ENCODE results near the gene LYL1.

Gene LYL1

GRCh38 chr19:13091400-13092157 lies 11.1 kb downstream of the LYL1 start:
- DNase-seq = no peak

DNA sequence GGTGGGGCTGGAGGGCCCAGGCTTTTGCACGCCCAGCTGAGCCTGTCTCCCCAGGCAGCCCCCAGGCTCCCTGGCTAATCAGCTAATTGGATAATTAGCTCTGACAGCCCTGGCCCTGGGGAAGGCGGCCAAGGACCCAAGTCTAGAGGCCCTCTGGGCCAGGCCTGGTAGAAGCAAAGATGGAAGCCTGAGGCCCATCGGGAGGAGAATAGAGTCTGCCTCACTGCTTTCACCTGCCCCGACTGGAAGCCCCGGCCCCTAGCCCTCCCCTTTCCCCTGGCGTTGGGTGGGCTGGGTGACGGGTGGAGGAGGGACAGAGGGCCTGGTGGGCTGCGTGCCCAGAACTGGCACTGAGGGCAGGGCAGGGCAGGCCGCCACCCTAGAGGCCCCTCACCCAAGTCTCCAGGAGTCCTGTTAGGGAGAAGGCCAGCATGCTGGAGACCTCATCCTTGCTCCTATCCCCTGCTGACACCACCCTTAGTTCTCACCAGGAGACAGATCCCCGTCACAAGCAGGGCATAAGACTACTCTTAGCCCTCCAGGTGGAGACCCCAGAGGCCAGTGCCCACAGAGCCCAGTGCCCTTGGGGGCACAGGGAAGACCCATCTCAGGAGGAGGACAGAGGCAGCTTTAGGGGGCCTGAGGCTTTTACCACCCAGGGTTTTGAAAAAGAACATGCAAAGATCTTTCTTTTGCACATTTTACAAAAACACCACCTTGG lies 12.0 kb downstream of the LYL1 start:
- no peak for DNase-seq

GRCh38 chr19:13089857-13090507 lies 12.7 kb downstream of the LYL1 start:
- DNase-seq = no peak

GRCh38 chr19:13089139-13089856 lies 13.4 kb downstream of the LYL1 start:
- DNase-seq = no peak

DNA sequence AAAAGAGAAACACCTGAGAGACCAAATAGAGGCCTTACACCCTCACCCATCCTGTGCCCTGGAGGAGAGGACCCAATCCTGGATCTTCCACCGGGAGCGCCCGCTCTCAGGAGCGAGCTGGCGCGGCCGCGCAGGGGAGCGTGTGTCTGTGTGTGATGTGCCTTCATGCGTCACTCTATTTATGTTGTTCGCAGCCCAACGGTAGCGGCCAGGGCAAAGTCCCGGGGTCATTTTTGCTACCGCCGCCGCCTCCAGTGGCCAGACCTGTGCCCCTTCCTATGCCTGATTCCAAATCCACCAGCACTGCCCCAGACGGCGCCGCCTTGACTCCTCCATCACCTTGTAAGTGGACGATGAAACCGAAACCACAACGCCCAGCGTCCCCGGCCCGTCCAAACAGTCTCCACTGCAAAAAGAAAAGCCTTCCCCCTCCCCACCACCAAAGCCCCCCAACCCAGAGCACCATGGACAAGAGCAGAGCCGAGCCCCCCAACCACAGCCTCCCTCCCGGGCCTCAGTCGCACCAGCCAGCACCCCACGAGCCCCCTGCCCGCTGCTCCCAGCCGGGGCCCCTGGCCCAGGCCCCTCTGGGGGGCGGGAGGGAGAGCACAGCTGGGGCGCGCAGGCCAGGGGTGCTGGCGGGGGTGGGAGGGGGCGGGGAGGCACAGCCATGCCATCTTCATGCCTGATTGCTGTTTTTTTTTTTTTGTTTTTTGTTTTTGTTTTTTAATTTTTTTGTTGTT lies 14.7 kb downstream of the LYL1 start:
- DNase-seq = no peak

- DNase-seq = no peak
Measured at GRCh38 chr19:13087295-13087694, 15.4 kb downstream of the LYL1 start.

- no peak for DNase-seq
Measured at GRCh38 chr19:13086341-13086740, 16.3 kb downstream of the LYL1 start.

- no peak for DNase-seq
Measured at GRCh38 chr19:13085666-13086065, 17.0 kb downstream of the LYL1 start.

GRCh38 chr19:13083627-13084026 lies 19.0 kb downstream of the LYL1 start:
- no peak for DNase-seq

- DNase-seq = no peak
Measured at GRCh38 chr19:13083008-13083404, 19.7 kb downstream of the LYL1 start.

- DNase-seq = no peak
Measured at GRCh38 chr19:13082192-13083007, 20.3 kb downstream of the LYL1 start.

GRCh38 chr19:13079542-13079986 lies 23.1 kb downstream of the LYL1 start:
- DNase-seq = no peak

DNA sequence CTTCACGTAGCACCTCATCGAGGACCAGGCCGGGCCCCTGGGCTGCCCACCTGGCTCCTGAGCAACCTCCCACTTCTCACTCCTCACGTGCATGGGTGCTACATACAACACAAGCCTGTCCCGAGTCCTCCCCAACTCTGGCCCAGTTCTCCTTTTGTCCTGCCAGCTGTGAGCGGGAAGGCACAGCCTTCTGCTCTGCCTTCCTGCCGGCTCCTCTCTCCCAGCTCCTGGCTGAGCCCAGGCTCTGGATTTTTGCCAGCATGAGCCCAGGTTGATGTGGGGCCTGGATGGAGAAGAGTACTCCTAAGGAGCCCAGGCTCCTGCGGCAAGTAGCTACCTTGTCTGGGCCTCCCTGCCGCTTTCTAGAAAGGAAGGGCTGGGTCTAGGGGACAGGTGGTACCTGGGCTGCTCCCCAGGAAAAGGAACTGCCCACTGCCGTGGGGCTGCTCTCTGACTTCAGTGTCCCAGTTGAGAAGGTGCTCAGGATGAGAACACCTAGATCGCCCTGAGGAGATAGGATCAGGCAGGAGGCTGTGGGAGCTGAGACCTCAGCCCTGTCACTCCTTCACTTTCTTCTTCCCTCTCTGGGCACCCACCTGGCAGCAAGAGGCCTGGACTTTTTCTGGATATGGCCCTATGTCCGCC lies 23.6 kb downstream of the LYL1 start:
- no peak for DNase-seq

- no peak for DNase-seq
Measured at GRCh38 chr19:13078381-13078780, 24.3 kb downstream of the LYL1 start.

- no peak for DNase-seq
Measured at GRCh38 chr19:13077240-13077639, 25.4 kb downstream of the LYL1 start.

DNA sequence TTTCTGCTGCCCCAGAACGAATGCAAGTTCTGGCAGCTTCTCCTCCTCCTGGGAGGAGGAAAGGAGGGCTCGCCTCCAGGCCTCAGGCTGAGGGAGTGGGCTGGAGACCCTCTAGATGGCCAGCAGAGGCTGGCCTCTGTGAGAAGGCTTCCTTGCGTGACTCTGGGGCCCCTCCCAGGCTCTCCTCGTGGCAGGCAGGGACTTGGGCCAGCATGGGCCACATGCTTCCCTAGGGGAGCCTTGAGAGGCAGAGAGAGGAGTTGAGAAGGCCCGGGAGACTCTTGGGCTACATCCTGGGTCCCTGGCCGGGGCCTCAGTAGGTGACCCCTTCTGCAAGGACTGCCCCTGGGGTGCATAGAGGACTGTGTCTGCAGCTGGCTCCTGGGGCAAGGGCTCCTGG lies 25.9 kb downstream of the LYL1 start:
- no peak for DNase-seq

DNA sequence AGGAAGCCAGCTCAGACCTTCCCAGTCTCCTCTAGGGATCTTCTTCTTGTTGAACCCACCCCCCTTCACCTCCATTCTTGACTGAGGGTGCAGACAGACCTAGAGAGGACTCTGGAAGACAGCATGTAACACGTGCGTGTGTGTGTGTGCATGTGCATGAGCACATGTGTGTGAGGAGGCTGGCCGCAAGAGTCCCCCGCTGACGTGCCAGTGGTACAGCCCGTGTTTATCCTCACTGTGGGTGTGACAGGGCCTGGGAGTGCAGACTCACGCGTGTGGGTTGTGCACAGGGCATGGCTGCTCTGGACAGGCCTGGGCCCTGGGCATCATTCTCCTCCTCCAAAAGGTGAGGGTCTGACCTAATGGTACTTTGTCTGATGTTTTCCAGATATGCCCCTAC lies 26.3 kb downstream of the LYL1 start:
- no peak for DNase-seq

GRCh38 chr19:13074378-13074777 lies 28.3 kb downstream of the LYL1 start:
- DNase-seq = no peak

DNA sequence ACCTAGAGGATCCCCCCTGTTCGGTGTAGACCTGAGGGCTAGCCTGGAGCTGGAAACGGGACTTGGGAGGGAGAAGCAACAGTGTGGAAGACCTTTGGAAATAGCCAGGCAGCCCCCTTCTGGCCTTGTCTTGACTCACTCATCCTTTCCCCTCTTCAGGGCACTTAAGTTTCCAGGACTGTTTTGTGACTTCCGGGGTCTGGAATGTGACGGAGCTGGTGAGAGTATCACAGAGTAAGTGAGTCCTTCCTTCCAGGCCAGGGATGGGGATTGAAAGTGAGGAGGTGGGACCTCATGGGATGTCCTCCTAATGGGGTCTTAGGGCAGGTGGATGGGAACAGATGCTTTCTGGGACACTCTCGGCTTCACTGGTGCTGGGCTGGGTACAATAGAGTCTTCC lies 29.4 kb downstream of the LYL1 start:
- DNase-seq = no peak

GRCh38 chr19:13072188-13072908 lies 30.3 kb downstream of the LYL1 start:
- DNase-seq = no peak
